Lower leg skin (tissue), 3 donors: ENCODE measurements around the gene ATP6V1E1.

Source experiments
- POLR2A ChIP-seq, 2 donors: fragments of 450-650 bp; IDR thresholded peaks; one replicate each; pipeline ENCODE4 v1.6.1; 2016 to 2017; ENCODE audit warnings: antibody characterized with exemption in 2 of 2, mild to moderate bottlenecking in 1 of 2, moderate library complexity in 1 of 2
- TF ChIP-seq, protein P1 (sequence below), 3 donors: fragments of 450-650 bp; IDR thresholded peaks; one replicate each; pipeline ENCODE4 v1.5.1; 2016; ENCODE audit warnings: antibody characterized with exemption in 3 of 3, mild to moderate bottlenecking in 3 of 3, moderate library complexity in 2 of 3

- TF ChIP-seq POLR2A (IDR thresholded peaks at IDR 0.05): no peak
- TF ChIP-seq, protein P1, sequence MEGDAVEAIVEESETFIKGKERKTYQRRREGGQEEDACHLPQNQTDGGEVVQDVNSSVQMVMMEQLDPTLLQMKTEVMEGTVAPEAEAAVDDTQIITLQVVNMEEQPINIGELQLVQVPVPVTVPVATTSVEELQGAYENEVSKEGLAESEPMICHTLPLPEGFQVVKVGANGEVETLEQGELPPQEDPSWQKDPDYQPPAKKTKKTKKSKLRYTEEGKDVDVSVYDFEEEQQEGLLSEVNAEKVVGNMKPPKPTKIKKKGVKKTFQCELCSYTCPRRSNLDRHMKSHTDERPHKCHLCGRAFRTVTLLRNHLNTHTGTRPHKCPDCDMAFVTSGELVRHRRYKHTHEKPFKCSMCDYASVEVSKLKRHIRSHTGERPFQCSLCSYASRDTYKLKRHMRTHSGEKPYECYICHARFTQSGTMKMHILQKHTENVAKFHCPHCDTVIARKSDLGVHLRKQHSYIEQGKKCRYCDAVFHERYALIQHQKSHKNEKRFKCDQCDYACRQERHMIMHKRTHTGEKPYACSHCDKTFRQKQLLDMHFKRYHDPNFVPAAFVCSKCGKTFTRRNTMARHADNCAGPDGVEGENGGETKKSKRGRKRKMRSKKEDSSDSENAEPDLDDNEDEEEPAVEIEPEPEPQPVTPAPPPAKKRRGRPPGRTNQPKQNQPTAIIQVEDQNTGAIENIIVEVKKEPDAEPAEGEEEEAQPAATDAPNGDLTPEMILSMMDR (IDR thresholded peaks at IDR 0.05): no peak
Measured at GRCh38 chr22:17596226-17596625, 32.3 kb downstream of the ATP6V1E1 start.
